K562 (cell line): Measurements from ENCODE around the gene COMP. TPM values are rescaled to one million over a fixed set of nuclear protein-coding genes. Genes with fewer than 3 reads are reported as not detected.

Experiments used
- CCAR2 ChIP-seq: fragments of 200-400 bp; formaldehyde crosslinking; IDR thresholded peaks from 2 replicates; pipeline ENCODE4 v1.6.1; 2017; ENCODE audit warnings: mild to moderate bottlenecking, low read depth, low read length
- DDX20 ChIP-seq: fragments of 450-650 bp; IDR thresholded peaks from 2 replicates; pipeline ENCODE4 v1.6.1; 2016; ENCODE audit warnings: missing genetic modification characterization, low read depth, mild to moderate bottlenecking, missing compliant biosample characterization, moderate library complexity
- FOSL1 ChIP-seq: fragments of 200-800 bp; sonication (Bioruptor generic); conservative IDR thresholded peaks from 2 replicates; pipeline ENCODE4 v1.6.1; 2016; ENCODE audit warnings: missing genetic modification characterization, missing compliant biosample characterization
- FOXJ2 ChIP-seq: fragments of 200-800 bp; sonication (Bioruptor generic); IDR thresholded peaks from 2 replicates; pipeline ENCODE4 v1.6.1; 2016; ENCODE audit warnings: missing genetic modification characterization, missing compliant biosample characterization
- FOXM1 ChIP-seq, 2 experiments: fragments of 450-650 bp in 1 of 2; sonication (generic) in 1 of 2; formaldehyde crosslinking in 1 of 2; IDR thresholded peaks; 2 replicates each; pipeline versions ENCODE4 v1.6.1 to v1.9.0; 2017 to 2022; ENCODE audit warnings: low read depth in 2 of 2, mild to moderate bottlenecking in 2 of 2, missing genetic modification reagents in 1 of 2, moderate library complexity in 1 of 2
- FOXO4 ChIP-seq: fragments of 450-650 bp; formaldehyde crosslinking; IDR thresholded peaks from 2 replicates; pipeline ENCODE4 v1.4.0; 2020; ENCODE audit warnings: mild to moderate bottlenecking, moderate library complexity
- GABPB1 ChIP-seq: sonication (generic); formaldehyde crosslinking; IDR thresholded peaks from 2 replicates; pipeline ENCODE4 v1.8.0; 2022; ENCODE audit warnings: mild to moderate bottlenecking, missing genetic modification reagents
- GTF2E2 ChIP-seq: fragments of 200-800 bp; sonication (Bioruptor generic); IDR thresholded peaks from 2 replicates; pipeline ENCODE4 v1.6.1; 2016; ENCODE audit warnings: missing genetic modification characterization, missing compliant biosample characterization
- HOMEZ ChIP-seq: fragments of 250-450 bp; sonication (Bioruptor Pico); IDR thresholded peaks from 2 replicates; pipeline ENCODE4 v1.4.0; 2020; ENCODE audit warnings: mild to moderate bottlenecking, moderate library complexity
- JUNB ChIP-seq: fragments of 450-650 bp; formaldehyde crosslinking; conservative IDR thresholded peaks from 2 replicates; pipeline ENCODE4 v1.4.0; 2020; ENCODE audit warnings: mild to moderate bottlenecking
- MBD2 ChIP-seq: sonication (generic); IDR thresholded peaks from 2 replicates; pipeline ENCODE4 v1.6.1; 2016; ENCODE audit warnings: low read depth, borderline replicate concordance
- MXI1 ChIP-seq: IDR thresholded peaks from 2 replicates; pipeline ENCODE4 v1.6.1; 2011; ENCODE audit warnings: low read depth, mild to moderate bottlenecking, improper control_type of control experiment, low read length
- POLR2A ChIP-seq: fragments of 450-650 bp; conservative IDR thresholded peaks from 2 replicates; pipeline ENCODE4 v1.6.1; 2016
- SMAD1 ChIP-seq: fragments of 150-350 bp; IDR thresholded peaks from 2 replicates; pipeline ENCODE4 v1.6.1; 2014; ENCODE audit warnings: low read length, low read depth; ENCODE audit not compliant: partially characterized antibody
- SPI1 ChIP-seq: IDR thresholded peaks from 2 replicates; pipeline ENCODE4 v1.6.1; 2011; ENCODE audit warnings: low read depth, low read length, control low read depth, borderline replicate concordance
- STAG1 ChIP-seq: sonication (generic); formaldehyde crosslinking; IDR thresholded peaks from 2 replicates; pipeline ENCODE4 v1.5.0; 2020; ENCODE audit warnings: missing genetic modification reagents, borderline replicate concordance
- TEAD1 ChIP-seq, 2 experiments: fragments of 450-650 bp in 1 of 2; sonication (generic) in 1 of 2; formaldehyde crosslinking; IDR thresholded peaks; 2 replicates each; pipeline versions ENCODE4 v1.4.0 to v1.8.0; 2020 to 2022; ENCODE audit warnings: mild to moderate bottlenecking in 2 of 2, missing genetic modification reagents in 1 of 2
- TGIF2 ChIP-seq: sonication (generic); formaldehyde crosslinking; IDR thresholded peaks from 2 replicates; pipeline ENCODE4 v1.8.1; 2022; ENCODE audit warnings: mild to moderate bottlenecking, missing genetic modification reagents, moderate library complexity
- TOE1 ChIP-seq, 2 experiments: fragments of 450-650 bp in 1 of 2; sonication (generic) in 1 of 2; formaldehyde crosslinking in 1 of 2; IDR thresholded peaks; 2 replicates each; pipeline versions ENCODE4 v1.7.1 to v1.8.0; 2016 to 2022; ENCODE audit warnings: borderline replicate concordance in 2 of 2, mild to moderate bottlenecking in 2 of 2, antibody characterized with exemption in 1 of 2, inconsistent platforms in 1 of 2, low read depth in 1 of 2, missing genetic modification reagents in 1 of 2, moderate library complexity in 1 of 2
- USF2 ChIP-seq: sonication (generic); formaldehyde crosslinking; IDR thresholded peaks from 2 replicates; pipeline ENCODE4 v1.5.0; 2020; ENCODE audit warnings: missing genetic modification reagents
- XRCC3 ChIP-seq: fragments of 450-650 bp; IDR thresholded peaks from 2 replicates; pipeline ENCODE4 v1.6.1; 2017; ENCODE audit warnings: mild to moderate bottlenecking, moderate library complexity
- ZC3H11A ChIP-seq: IDR thresholded peaks from 2 replicates; pipeline ENCODE4 v1.6.1; 2012; ENCODE audit warnings: low read depth, low read length, improper control_type of control experiment
- ZKSCAN1 ChIP-seq: fragments of 150-350 bp; IDR thresholded peaks from 2 replicates; pipeline ENCODE4 v1.6.1; 2016; ENCODE audit warnings: low read depth, low read length
- ZNF121 ChIP-seq: sonication (generic); formaldehyde crosslinking; conservative IDR thresholded peaks from 2 replicates; pipeline ENCODE4 v1.8.0; 2022; ENCODE audit warnings: missing genetic modification reagents
- ZNF232 ChIP-seq: sonication (generic); formaldehyde crosslinking; IDR thresholded peaks from 2 replicates; pipeline ENCODE4 v1.8.0; 2022; ENCODE audit warnings: mild to moderate bottlenecking, missing genetic modification reagents
- polyA plus RNA-seq, 8 experiments: library from polyadenylated mRNA; depleted of rRNA in 4 of 8; stranded (reverse) in 5 of 8; unstranded in 3 of 8; fragments of >200 nt; fragmentation: Nextera tagmentation in 2 of 8; fragmentation: Illumina TruSeq in 1 of 8; extraction: Ambion mirVana in 2 of 8; extraction: Trizol in 1 of 8; gene quantifications; 2 replicates each; pipeline versions ENCODE4 v1.2.1 to v1.2.3, GENCODE V29; 2011 to 2014; ENCODE audit warnings: inconsistent platforms in 1 of 8, missing spikeins in 1 of 8
- total RNA-seq, 7 experiments: library from RNA; depleted of rRNA in 6 of 7; stranded (reverse); fragments of >200 nt in 6 of 7; fragmentation: Illumina TruSeq in 2 of 7; extraction: Trizol in 2 of 7; gene quantifications; 2 replicates each; pipeline versions ENCODE4 v1.2.1 to v1.2.3, GENCODE V29; 2011 to 2021; ENCODE audit warnings: low replicate concordance in 1 of 7

The COMP gene
- total and polyA plus RNA-seq, 9 of the 15 experiments (the other 6 are each of a cell fraction or from before 2014, with no cell fraction given) = 0.07 TPM; not detected in 8

- TF ChIP-seq DDX20 (tag) (no peak), GABPB1 (CRISPR knock-in tag) (no peak), HOMEZ (no peak), STAG1 (CRISPR knock-in tag) (peak; percentile 47; the same call in 1 of the 2 replicates), MBD2 (no peak; the same call in 1 of the 2 replicates), ZNF121 (no peak; the same call in 1 of the 2 replicates), MXI1 (0 out of 2 replicates have a peak, but pooled peaks have one; percentile 26), FOXM1 (IDR thresholded peaks at IDR 0.05; ENCODE audit: low read depth) (no peak), FOXM1 (CRISPR knock-in tag; IDR thresholded peaks at IDR 0.05; ENCODE audit: low read depth) (peak; percentile 56; the same call in 1 of the 2 replicates), SMAD1 (peak; percentile 33), TEAD1 (CRISPR knock-in tag; IDR thresholded peaks at IDR 0.05) (no peak), XRCC3 (no peak), FOXO4 (CRISPR knock-in tag) (no peak), FOSL1 (tag) (no peak), USF2 (CRISPR knock-in tag) (no peak), GTF2E2 (no peak), ZC3H11A (no peak), TGIF2 (CRISPR knock-in tag) (peak; percentile 76; the same call in 1 of the 2 replicates), FOXJ2 (no peak), SPI1 (0 out of 2 replicates have a peak, but pooled peaks have one; percentile 26), JUNB (no peak), POLR2A (peak; percentile 67), ZKSCAN1 (no peak), CCAR2 (no peak), TOE1 (IDR thresholded peaks at IDR 0.05; ENCODE audit: borderline replicate concordance) (no peak), TOE1 (CRISPR knock-in tag; IDR thresholded peaks at IDR 0.05; ENCODE audit: borderline replicate concordance, low read depth) (0 out of 2 replicates have a peak, but pooled peaks have one; percentile 37), ZNF232 (CRISPR knock-in tag) (no peak; the same call in 1 of the 2 replicates)
Measured at GRCh38 chr19:18831524-18832305, 40.6 kb upstream of the COMP start, which contains the start of gene UPF1 (continued).
